HG02852 (cell line): ENCODE data around the gene DIAPH2.

Source experiments
- ATAC-seq: cut with Tn5 transposase; IDR thresholded peaks from one replicate; pipeline ENCODE4 v1.9.1; 2021; ENCODE audit warnings: mild to moderate bottlenecking, moderate library complexity; ENCODE audit not compliant: unreplicated experiment

DIAPH2 gene

DNA sequence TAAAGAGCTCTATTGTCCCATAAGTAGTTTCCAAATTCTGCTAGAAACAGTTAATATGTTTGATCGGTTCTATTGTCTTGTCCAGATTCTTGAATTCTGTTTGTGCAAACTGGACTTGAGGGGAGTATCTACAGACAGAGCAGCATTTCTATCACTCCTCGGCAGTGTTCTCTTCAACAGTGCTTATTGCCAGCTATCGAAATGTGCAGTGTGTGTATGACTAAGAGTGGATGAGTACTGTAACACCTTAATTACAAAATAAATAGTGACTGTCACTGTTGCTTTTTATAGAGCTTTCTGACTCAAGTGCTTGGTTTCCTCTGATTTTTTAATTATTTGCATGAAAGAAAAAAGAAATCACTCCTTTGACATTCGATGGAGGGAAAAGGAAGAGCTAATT is 473.6 kb downstream of the DIAPH2 start:
- no peak for ATAC-seq

- ATAC-seq: no peak
Observed at GRCh38 chrX:97159916-97160800, 475.5 kb downstream of the DIAPH2 start.

DNA sequence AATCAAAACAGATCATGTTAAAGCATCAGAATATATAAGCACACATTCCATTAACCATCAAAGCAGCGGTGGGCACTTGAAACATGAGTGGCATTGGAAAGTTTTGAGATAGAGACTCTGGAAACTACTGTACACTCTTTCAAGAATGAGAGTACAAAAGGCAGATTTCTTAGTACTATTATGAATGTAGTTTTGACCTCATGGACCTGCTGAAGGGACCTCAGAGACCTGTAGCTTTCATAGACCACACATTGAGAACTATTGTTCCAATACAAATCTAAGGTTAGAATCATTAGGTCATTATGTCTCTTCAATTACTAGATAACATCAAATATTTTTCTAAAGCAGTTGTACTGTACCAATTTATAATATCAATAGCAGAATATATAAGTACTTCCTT is 482.7 kb downstream of the DIAPH2 start:
- ATAC-seq: peak; percentile 63

DNA sequence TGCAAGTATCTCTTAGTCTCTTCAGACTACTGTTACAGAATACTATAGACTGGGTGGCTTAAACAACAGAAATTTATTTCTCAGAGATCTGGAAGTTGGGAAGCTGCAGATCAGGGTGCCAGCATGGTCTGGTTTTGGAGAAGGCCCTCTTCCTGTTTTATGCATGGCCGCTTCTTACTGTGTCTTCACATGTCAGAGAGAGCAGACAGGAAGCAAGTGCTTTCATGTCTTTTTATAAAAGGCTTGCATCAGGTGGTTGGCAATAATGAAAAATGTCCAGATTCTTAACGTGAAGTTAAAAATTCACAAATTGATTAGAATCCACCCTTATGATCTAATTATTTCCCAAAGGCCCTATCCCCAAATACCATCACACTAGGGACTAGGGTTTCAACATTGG is 484.0 kb downstream of the DIAPH2 start:
- no peak for ATAC-seq

GRCh38 chrX:97175147-97175546 is 490.5 kb downstream of the DIAPH2 start:
- ATAC-seq: no peak

- no peak for ATAC-seq
Observed at GRCh38 chrX:97189668-97190067, 505.0 kb downstream of the DIAPH2 start.

DNA sequence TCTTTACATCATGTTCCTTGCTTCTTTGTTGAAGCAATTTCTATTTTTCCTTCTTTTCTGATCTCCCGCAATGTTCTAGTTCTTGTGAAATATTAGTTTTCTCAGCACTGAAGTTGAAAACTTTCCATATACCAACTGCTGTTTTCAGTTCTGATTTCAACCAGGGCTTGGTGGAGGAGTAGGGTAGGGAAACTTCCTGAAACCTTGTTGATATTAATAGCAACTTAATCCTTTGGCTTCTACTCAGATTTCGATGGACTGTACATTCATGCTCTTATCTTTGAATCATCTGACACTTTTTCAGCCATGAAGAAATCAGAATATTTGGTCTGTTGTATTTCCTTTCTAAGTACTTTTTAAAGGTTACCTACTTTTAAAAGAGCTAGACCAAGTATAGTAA is 514.9 kb downstream of the DIAPH2 start:
- ATAC-seq: no peak

- ATAC-seq: no peak
Observed at GRCh38 chrX:97200454-97200853, 515.8 kb downstream of the DIAPH2 start.

- no peak for ATAC-seq
Observed at GRCh38 chrX:97210501-97210900, 525.9 kb downstream of the DIAPH2 start.

DNA sequence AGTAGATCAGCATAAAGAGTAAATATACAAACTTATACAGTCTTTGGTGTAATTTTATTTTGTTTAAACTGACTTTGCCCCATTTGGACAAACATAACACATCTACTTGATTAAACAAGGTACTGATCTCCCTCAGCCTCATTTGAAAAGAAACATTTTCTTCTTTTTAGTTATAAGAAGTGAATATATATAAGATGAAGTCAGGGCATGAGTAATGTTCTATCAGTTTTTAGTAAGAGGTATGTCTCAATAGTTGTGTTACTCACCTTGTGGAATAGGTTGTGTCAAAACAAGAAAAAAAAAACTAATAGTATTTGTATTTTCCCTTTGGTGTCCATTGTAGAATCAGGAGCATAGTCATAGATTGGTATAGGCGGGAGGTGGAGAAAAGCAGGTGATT is 526.4 kb downstream of the DIAPH2 start:
- no peak for ATAC-seq

- no peak for ATAC-seq
Observed at GRCh38 chrX:97215186-97215585, 530.5 kb downstream of the DIAPH2 start.

- no peak for ATAC-seq
Observed at GRCh38 chrX:97224148-97224547, 539.5 kb downstream of the DIAPH2 start.

GRCh38 chrX:97229318-97229717 is 544.7 kb downstream of the DIAPH2 start:
- ATAC-seq: no peak

DNA sequence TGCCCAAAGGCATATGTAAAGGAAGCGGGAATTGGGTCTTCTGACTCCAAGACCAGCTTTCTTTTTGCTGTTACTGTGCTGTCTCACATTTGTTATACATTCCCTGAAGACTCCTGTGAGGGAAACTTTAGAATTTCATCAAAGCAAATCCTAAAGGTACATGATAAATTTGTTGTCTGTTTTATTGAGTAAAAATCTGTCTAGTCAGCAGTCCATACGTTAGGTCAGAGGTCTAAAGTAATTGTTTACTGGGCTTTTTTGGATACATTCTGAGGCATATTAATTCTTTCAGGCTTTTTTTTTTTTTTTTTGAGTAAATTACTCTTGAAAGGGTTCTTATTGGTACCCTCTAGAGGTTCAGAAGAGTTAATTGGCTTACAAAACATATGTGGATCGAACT is 546.3 kb downstream of the DIAPH2 start:
- ATAC-seq: no peak

DNA sequence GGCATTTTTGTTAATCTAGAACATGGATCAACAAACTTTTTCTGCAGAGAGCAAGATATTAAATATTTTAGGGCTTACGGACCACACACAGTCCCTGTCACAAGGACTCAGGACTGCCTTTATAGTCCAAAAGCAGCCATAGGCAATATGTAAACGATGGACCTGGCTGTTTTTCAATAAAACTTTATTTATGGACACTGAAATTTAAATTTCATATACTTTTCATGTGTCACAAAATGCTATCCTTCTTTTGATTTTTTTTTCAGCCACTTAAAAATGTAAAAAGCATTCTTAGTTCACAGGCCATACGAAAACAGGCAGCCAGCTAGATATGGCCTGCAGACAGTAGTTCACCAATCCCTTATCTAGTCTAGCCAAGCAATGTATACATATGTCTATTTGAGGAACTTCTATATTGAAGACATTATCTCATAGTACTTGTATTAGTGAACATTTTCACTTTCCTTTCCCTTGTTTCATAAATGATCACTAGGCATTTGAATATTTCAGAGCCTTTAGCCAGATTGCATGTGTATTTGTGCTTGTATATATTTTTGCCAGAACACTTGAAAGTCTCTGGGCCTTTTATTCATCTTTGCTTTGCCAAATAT is 549.9 kb downstream of the DIAPH2 start:
- peak; percentile 100 for ATAC-seq

- no peak for ATAC-seq
Observed at GRCh38 chrX:97238632-97239031, 554.0 kb downstream of the DIAPH2 start.

- ATAC-seq: no peak
Observed at GRCh38 chrX:97252111-97252510, 567.5 kb downstream of the DIAPH2 start.

DNA sequence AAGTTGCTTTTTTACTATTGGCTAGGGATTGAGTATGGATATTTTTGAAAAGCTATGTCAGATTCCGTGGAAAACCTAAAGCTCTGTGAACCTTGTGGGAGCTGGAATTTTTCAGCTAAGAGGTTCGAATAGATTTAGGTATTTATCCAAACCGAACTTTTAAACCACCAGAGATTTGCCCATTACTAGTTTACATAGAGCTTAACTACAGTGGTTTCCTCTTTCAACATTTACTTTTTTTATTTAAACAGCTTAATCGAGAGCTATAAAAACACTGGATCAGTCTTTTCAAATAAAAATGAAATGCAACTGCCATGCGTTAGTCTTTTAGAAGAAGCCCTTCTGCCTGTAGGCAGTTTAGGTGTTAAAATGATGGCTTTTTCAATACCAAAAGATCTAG is 576.0 kb downstream of the DIAPH2 start:
- no peak for ATAC-seq

DNA sequence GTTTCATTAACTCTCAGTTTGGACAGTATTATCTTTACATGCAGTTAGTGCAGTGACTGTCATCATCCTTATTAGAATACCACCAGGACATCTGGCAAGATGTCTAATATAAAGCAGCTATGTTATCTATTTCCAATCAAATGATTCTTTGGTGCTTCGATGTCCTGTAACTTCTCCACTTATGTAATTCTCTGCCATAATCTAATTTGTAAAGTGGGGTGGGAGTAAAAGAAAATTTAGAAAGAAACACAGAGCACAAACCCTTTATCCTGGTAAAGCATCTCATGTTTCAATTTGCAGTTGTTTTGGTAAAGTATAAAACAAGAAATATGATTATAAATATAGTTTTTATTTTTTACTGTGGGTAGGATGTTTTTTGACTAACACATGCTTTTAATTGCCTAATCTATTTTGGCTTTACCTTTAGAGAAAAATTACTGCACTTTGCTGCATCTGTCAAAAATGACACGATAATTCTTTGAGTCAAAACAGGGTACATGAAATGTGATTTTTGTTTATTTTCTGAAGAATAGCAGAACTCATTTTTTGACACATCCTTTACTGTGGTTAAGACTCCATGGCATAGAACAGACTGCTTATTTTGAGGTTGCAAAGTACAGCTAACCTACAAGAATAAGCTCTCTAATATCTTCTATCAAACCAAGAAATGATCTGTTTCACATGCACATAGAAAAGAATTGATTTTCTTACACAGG is 581.9 kb downstream of the DIAPH2 start:
- no peak for ATAC-seq

- ATAC-seq: no peak
Observed at GRCh38 chrX:97267396-97268181, 582.9 kb downstream of the DIAPH2 start.

DNA sequence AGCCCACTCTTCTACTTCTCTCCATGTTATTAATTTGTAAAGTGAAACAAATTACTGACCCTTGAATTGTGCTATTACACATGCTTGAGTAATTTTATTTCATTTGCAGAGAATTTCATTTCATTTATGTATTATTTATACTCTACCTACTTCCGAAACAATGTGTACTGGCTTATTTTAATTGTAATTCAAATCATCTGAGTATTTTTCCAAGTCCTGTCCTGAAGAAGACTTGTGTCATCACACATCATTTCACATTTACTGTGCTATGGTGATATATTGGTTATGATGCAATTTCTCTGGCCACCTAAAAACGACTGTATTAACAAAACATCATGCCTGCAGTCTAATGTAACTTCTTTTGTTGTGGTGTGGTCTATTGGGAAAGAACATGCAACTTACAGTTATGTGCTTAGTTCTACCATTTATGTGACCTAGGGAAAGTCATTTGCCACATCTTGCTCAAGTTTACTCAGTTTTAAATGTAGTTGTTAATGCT is 583.6 kb downstream of the DIAPH2 start:
- no peak for ATAC-seq
